Dendritic cell treated with granulocyte-macrophage colony-stimulating factor and Interleukin-4, amounts not matched to agents 40 ng/mL and 50 ng/mL, for 4 days (primary cell): Measurements from ENCODE around the gene ITGAE.

Source experiments
- H3K27ac Mint-ChIP-seq: one replicate; pipeline ENCODE4 v1.8.0; 2022; ENCODE audit warnings: mild to moderate bottlenecking, mixed read lengths
- H3K27me3 Mint-ChIP-seq: one replicate; pipeline ENCODE4 v1.8.0; 2022; ENCODE audit warnings: mild to moderate bottlenecking, mixed read lengths
- H3K36me3 Mint-ChIP-seq: one replicate; pipeline ENCODE4 v1.8.0; 2022; ENCODE audit warnings: low read depth, mixed read lengths
- H3K4me1 Mint-ChIP-seq: one replicate; pipeline ENCODE4 v1.8.0; 2022; ENCODE audit warnings: low read depth, mixed read lengths
- H3K4me3 Mint-ChIP-seq: one replicate; pipeline ENCODE4 v1.8.0; 2022; ENCODE audit warnings: mild to moderate bottlenecking, moderate library complexity, mixed read lengths
- H3K9me3 Mint-ChIP-seq: one replicate; pipeline ENCODE4 v1.8.0; 2022; ENCODE audit warnings: mixed read lengths
- intact Hi-C: fragments of 100-400 bp; cut with micrococcal nuclease; formaldehyde crosslinking; loops from one replicate; pipeline ENCODE4 v1.15.0; 2022

ITGAE gene

DNA sequence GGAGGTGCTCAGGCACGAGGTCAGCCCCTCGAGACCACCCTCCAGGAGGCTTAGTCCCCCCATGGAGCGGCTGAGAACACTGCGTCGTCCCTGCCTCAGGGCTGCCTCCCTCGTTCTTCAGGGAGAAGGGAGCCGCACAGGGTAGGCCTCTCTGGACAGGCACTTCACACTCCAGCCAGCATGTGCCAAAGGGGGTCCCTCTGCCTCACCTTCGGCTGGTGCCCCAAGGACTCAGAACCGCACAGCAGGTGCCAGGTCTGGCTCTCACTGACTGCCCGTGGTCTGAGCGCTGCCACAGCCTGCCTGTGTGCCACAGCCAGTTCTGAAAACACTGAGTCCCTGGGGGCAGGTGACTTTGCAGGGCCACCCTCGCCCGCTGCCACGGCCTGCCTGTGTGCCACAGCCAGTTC lies 112.1 kb downstream of the ITGAE start:
- Mint-ChIP-seq H3K9me3 (no peaks in the 10 kb centered on the region), H3K36me3 (no peaks in the 10 kb centered on the region), H3K4me1 (no peaks in the 10 kb centered on the region), H3K27ac (no peak overlapping the region), H3K4me3 (no peak overlapping the region), H3K27me3 (peaks cover 20% of the 10 kb centered on the region)
- intact Hi-C loops: no loop called here

DNA sequence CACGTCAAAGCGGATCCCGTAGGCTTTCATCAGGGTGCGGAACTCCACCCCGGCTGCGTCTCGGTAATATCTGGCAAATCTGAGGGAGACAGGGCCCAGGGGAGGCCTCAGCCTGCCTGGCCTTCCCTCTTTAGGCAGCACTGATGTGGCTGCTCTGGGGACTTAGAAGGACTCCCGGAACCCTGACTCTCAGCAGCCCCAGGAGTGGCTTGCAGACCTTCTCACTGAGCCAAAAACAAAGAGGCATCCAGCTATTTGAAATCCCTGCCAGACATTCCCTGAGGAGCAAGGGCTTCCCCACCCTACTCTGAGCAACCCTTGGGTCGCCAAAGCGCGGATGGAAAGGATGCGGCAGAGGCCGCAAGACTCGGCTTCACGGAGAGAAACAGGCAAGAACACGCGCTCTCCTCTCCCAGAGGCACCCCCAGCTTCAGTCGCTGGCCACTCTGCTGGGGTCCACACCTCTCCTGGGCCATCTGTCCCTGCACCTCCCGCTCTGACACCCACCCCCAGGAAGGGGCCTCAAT lies 112.9 kb downstream of the ITGAE start:
- H3K36me3 Mint-ChIP-seq: no peaks in the 10 kb centered on the region
- peaks cover 22% of the 10 kb centered on the region for H3K27me3 Mint-ChIP-seq
- peaks cover 2% of the 10 kb centered on the region for H3K4me1 Mint-ChIP-seq
- intact Hi-C loops: no loop called here
- H3K9me3 Mint-ChIP-seq: no peaks in the 10 kb centered on the region
- H3K4me3 Mint-ChIP-seq: no peak overlapping the region
- no peak overlapping the region for H3K27ac Mint-ChIP-seq

DNA sequence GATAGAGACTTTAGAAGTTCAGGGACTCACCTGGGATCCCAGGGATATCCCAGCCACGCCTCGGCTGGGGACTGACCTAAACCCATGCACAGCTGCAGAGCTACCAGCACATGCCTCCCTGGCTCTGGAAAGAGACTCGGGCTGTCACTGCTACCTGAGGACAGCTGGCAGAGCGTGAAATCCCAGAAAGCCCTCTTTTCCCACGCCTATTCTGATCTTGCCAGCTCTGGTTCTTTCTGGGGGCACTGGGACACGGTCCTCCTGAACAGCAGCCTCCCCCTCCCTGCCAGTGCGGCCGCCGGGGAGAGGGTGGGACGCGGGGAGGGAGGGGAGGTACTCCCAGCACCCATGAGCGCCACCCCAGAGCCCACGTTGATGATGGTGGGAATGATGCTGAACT lies 115.8 kb downstream of the ITGAE start:
- no peak overlapping the region for H3K4me3 Mint-ChIP-seq
- no peaks in the 10 kb centered on the region for H3K36me3 Mint-ChIP-seq
- H3K27me3 Mint-ChIP-seq: peaks cover 25% of the 10 kb centered on the region
- peaks cover 21% of the 10 kb centered on the region for H3K4me1 Mint-ChIP-seq
- H3K9me3 Mint-ChIP-seq: no peaks in the 10 kb centered on the region
- intact Hi-C loops: no loop called here
- no peak overlapping the region for H3K27ac Mint-ChIP-seq

DNA sequence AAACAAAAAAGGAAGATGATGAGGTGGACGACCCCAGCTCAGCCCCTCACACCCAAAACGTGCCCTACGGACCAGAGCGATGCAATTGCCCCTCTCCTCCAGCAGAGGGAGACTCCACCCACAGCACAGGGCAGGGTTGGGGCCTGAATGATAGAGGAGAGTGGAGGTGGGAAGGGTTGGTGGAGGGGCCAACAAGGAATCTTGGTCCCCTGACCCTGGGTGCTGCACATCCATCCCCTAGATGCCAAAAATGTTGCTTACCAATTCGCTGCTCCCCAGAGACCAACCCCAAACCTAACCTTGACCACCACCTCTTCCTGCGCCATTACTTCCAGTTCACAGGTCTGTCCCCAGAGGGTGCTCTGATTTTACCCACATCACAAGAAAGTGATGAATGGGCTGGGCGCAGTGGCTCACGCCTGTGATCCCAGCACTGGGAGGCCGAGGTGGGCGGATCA lies 117.9 kb downstream of the ITGAE start:
- Mint-ChIP-seq H3K27me3 (peaks cover 25% of the 10 kb centered on the region), H3K4me1 (peaks cover 38% of the 10 kb centered on the region), H3K4me3 (no peak overlapping the region), H3K27ac (no peak overlapping the region), H3K9me3 (no peaks in the 10 kb centered on the region), H3K36me3 (no peaks in the 10 kb centered on the region)
- intact Hi-C loops: loop anchor here (2.0 kb wide), 1 partner anchor 50 kb away; no protein-coding TSS in a partner anchor

DNA sequence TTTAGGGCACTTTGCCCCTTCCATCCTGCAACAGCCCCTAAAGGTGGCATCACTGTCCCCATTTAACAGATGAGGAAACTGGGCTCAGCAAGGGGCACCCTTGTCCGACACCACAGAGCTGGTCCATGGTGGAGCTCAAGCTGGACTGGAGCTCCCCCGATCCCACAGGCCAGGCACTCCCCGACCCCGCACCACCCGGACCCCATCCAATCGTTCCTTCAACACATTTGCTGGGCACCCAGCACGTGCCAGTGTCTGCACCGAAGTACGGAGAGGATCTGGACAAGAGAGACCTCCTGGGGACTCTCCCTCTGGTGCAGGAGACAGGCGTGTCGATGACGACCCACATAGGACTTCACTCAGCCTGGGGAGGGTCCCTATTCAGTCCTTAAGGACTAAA lies 119.0 kb downstream of the ITGAE start:
- H3K4me3 Mint-ChIP-seq: no peak overlapping the region
- peaks cover 26% of the 10 kb centered on the region for H3K27me3 Mint-ChIP-seq
- H3K9me3 Mint-ChIP-seq: no peaks in the 10 kb centered on the region
- H3K36me3 Mint-ChIP-seq: no peaks in the 10 kb centered on the region
- H3K4me1 Mint-ChIP-seq: peaks cover 38% of the 10 kb centered on the region
- intact Hi-C loops: loop anchor here (2.0 kb wide), 1 partner anchor 51 kb away; no protein-coding TSS in a partner anchor
- peak overlapping the region; percentile 51 for H3K27ac Mint-ChIP-seq

DNA sequence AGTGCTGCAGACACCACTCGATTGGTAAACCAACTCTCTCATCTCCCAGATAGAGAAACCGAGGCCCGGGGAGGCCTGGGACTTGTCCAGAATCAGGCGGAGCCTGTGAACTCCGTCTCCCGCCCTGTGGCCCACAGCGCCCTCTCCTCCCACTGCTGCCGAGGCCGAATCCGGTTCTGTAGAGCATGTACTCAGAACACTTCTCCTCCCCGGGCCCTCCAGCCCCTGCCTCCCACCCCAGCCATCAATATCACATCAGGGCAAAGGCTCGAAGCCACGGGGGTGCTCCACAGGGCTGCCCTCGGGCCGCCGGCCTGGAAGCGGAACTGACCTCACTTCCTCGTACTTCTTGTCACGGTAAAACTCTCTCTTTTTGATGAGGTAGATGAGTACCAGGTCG lies 119.4 kb downstream of the ITGAE start:
- peaks cover 38% of the 10 kb centered on the region for H3K4me1 Mint-ChIP-seq
- H3K36me3 Mint-ChIP-seq: no peaks in the 10 kb centered on the region
- H3K27ac Mint-ChIP-seq: peak overlapping the region; percentile 51
- no peaks in the 10 kb centered on the region for H3K9me3 Mint-ChIP-seq
- peaks cover 26% of the 10 kb centered on the region for H3K27me3 Mint-ChIP-seq
- intact Hi-C loops: no loop called here
- no peak overlapping the region for H3K4me3 Mint-ChIP-seq

DNA sequence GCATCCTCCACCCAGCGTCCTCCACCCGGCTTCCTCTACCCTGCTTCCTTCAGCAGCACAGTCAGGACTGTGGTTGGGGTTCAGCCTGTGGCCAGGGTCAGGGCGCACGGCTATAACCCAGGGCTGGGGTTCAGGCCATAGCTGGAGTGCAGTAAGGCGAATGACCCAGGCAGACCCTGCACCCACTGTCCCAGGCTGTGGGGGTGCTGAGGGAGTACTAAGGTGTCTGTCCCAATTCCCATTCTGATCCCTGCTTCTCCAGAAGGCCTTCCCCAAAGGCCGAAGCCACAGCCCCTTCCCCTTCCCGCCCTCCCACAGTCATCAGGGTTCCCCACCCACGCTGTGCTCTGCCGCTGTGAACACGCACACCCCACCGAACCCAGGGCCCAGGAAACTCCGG lies 119.9 kb downstream of the ITGAE start:
- H3K27me3 Mint-ChIP-seq: peaks cover 26% of the 10 kb centered on the region
- H3K27ac Mint-ChIP-seq: peak overlapping the region; percentile 51
- intact Hi-C loops: no loop called here
- H3K9me3 Mint-ChIP-seq: no peaks in the 10 kb centered on the region
- H3K36me3 Mint-ChIP-seq: no peaks in the 10 kb centered on the region
- peaks cover 38% of the 10 kb centered on the region for H3K4me1 Mint-ChIP-seq
- H3K4me3 Mint-ChIP-seq: no peak overlapping the region

DNA sequence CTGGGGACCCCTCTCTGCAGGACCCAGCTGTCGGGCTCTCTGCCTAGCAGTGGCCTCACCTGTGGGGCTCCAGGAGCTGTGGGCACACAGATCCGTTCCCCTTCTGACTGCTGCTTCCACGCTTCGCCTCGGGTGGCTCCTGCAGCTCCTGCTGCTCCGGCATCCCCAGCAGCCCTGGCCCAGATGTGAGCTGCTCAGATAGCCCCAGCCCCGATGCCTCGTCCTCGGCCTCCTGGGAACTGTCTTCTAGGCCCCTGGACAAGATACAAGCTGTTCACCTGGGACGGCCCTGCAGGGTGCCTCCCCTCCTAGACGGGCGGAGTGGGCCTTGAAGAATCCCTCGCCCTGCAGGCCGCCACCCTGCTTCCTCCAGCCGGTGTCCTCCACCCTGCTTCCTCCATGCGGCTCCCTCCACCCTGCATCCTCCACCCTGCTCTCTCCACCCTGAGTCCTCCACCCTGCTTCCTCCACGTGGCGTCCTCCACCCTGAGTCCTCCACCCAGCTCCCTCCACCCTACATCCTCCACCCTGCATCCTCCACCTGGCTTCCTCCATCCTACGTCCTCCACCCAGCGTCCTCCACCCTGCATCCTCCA lies 121.4 kb downstream of the ITGAE start:
- H3K4me3 Mint-ChIP-seq: no peak overlapping the region
- peak overlapping the region; percentile 50 for H3K27ac Mint-ChIP-seq
- no peaks in the 10 kb centered on the region for H3K36me3 Mint-ChIP-seq
- H3K4me1 Mint-ChIP-seq: peaks cover 38% of the 10 kb centered on the region
- H3K27me3 Mint-ChIP-seq: peaks cover 19% of the 10 kb centered on the region
- intact Hi-C loops: no loop called here
- H3K9me3 Mint-ChIP-seq: no peaks in the 10 kb centered on the region

DNA sequence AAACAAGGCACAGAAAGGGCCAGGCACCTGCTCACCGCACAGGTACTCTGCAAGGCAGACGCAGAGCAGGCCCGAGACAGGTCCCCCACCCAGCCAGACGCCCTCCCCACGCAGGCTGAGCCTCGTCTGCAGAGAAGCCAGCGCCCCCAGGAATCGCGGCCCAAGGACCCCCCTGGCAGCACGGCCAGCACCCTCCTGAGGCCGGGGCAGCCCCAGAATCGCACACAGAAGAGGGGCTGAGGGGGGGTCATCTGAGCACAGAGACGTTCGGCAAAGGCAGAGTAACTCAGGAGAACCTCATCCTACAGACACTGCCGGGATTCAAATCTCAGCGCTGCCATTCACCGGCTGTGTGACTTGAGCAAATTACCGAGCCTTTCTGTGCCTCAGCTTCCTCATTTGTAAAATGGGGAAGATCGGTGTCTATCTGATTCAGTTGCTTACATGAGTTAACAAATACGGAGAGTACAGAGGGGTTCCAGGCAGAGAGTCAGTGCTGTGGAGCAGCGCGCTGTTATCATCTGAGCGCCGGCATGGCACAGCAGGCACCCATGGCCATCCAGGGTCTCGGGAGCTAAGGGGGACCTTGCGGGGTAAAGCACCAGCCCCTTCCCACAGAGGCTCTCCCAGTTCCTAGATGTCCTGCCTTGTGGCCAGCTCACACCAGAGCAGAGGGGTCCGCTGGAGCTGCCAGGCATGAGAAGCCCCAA lies 122.0 kb downstream of the ITGAE start:
- intact Hi-C loops: no loop called here
- no peaks in the 10 kb centered on the region for H3K9me3 Mint-ChIP-seq
- peaks cover 16% of the 10 kb centered on the region for H3K27me3 Mint-ChIP-seq
- no peaks in the 10 kb centered on the region for H3K36me3 Mint-ChIP-seq
- no peak overlapping the region for H3K4me3 Mint-ChIP-seq
- peaks cover 38% of the 10 kb centered on the region for H3K4me1 Mint-ChIP-seq
- H3K27ac Mint-ChIP-seq: peak overlapping the region; percentile 50

DNA sequence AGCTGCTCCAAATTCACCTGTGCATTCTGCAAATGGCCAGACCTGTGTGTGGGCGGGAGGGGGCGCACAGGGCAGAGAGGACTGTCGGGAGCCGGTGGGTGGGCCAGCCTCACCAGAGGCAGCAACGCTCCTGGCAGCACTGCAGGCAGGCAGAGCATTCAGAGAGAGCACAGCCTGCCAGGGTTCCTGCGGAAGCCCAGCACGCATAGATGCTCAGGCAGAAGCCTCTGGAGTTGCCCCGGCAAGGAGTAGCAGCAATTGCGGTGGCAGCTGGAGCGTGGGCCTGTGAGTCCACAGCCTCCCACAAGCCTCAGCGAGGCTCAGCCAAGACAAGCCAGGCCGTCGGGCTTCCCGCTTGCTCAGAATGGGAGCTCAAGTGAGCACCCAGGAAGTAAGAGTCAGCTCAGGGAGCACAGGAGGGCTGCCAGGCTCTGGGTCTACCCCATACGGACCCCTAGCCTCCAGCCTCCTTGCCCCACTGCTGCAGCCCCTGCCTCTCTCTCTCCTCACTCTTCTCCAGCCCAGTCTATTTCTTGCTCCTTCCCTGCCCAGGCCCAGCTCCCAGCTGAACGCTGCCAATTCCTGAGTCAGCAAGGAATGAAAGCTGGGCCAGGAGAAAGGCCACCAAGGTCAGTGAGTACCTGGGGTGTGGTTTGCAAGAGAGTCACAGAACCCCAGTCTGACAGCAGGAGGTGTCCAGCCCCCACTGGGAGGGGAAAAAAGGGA lies 122.7 kb downstream of the ITGAE start:
- Mint-ChIP-seq H3K27me3 (peaks cover 13% of the 10 kb centered on the region), H3K9me3 (no peaks in the 10 kb centered on the region), H3K36me3 (no peaks in the 10 kb centered on the region), H3K27ac (no peak overlapping the region), H3K4me3 (no peak overlapping the region), H3K4me1 (peaks cover 39% of the 10 kb centered on the region)
- intact Hi-C loops: no loop called here

DNA sequence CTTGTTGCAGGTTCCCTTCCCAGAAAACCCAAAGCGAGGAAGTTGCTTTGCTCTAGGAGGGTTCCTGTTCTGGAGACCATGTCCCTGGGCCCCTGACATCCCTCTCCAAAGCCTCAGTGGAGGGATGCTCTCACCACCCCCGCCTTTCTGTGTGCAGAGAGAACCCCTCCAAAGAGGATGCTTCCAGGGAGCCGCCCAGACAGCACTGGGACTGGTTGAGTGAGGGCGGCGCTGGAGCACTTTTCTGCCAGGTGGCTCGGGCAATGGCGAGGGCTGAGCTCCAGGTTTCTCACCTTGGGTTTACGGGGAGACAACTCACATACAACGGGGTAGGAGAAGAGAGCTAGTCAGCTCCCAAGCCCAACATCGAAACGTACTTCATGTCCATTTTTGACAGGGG lies 125.1 kb downstream of the ITGAE start:
- H3K36me3 Mint-ChIP-seq: peaks cover 11% of the 10 kb centered on the region
- peaks cover 36% of the 10 kb centered on the region for H3K4me1 Mint-ChIP-seq
- intact Hi-C loops: no loop called here
- no peak overlapping the region for H3K4me3 Mint-ChIP-seq
- no peaks in the 10 kb centered on the region for H3K9me3 Mint-ChIP-seq
- H3K27ac Mint-ChIP-seq: no peak overlapping the region
- H3K27me3 Mint-ChIP-seq: peaks cover 3% of the 10 kb centered on the region

DNA sequence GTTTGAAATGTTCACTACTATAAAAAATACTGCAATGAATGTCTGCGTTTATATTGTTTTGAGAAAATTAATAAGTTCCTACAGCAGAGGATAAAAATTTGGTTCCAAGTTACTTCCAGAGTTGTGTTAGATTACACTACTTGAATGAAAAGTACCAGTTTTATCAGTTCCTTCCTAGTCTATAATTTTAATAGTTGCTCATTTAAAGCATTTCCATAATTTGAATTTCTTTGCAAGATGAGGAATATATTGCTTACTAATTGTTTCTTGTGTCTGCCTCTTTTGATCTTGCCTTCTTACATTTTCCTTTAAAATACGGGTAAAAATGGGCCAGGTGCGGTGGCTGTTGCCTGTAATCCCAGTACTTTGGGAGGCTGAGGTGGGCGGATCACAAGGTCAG lies 128.4 kb downstream of the ITGAE start:
- no peaks in the 10 kb centered on the region for H3K9me3 Mint-ChIP-seq
- no peaks in the 10 kb centered on the region for H3K27me3 Mint-ChIP-seq
- H3K4me1 Mint-ChIP-seq: peaks cover 28% of the 10 kb centered on the region
- H3K4me3 Mint-ChIP-seq: no peak overlapping the region
- H3K36me3 Mint-ChIP-seq: peaks cover 20% of the 10 kb centered on the region
- intact Hi-C loops: no loop called here
- H3K27ac Mint-ChIP-seq: no peak overlapping the region

DNA sequence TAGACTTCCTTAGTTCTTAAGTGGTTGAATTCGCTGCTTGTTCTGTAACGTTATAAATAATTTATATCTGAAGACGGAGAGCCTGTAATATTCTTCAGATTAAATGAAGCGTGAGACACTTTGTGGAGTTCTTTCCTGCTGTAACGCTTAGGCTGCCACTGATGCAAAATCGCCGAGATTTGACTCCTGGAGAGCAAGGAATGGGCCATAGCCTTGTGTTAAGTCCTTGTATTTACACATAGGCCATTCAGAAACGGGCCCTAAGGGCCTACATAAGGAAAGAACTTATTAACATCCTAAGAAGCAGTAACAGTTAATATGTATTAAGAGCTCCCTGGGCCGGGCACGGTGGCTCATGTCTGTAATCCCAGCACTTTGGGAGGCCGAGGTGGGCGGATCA lies 131.4 kb downstream of the ITGAE start:
- Mint-ChIP-seq H3K4me1 (peaks cover 58% of the 10 kb centered on the region), H3K27ac (peak overlapping the region; percentile 93), H3K9me3 (no peaks in the 10 kb centered on the region), H3K4me3 (peak overlapping the region; percentile 93), H3K27me3 (no peaks in the 10 kb centered on the region), H3K36me3 (peaks cover 40% of the 10 kb centered on the region)
- intact Hi-C loops: no loop called here

DNA sequence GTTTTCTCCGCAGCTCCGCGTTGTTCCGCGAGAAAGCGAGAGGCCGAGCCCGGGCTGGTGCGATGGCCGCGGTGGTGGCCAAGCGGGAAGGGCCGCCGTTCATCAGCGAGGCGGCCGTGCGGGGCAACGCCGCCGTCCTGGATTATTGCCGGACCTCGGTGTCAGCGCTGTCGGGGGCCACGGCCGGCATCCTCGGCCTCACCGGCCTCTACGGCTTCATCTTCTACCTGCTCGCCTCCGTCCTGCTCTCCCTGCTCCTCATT lies 132.0 kb downstream of the ITGAE start:
- Mint-ChIP-seq H3K27ac (peak overlapping the region; percentile 93), H3K36me3 (peaks cover 45% of the 10 kb centered on the region), H3K4me1 (peaks cover 64% of the 10 kb centered on the region), H3K27me3 (no peaks in the 10 kb centered on the region), H3K4me3 (peak overlapping the region; percentile 93), H3K9me3 (no peaks in the 10 kb centered on the region)
- intact Hi-C loops: no loop called here
